Inferior parietal cortex (tissue), 1 donor: ENCODE measurements around the gene PTGR2.
A peak's percentile ranks its signal among the peaks of the same experiment; 100 is the strongest.
"Not testable (repeated sequence)": the region's sequence is repeated elsewhere in the genome, so short reads cannot be mapped to it uniquely, and the experiment has no call there.

Experiments used
- DNase-seq: peaks from one replicate; pipeline ENCODE4 v3.0.0-alpha.2; 2016; ENCODE audit errors: extremely low spot score

PTGR2 gene

GRCh38 chr14:73851567-73852382, at the start of gene PTGR2:
Gene PTGR2 (plus strand): TSS chr14:73851831. CDS start chr14:73858863, 7,032 bp downstream.
- peak; percentile 87 for DNase-seq

- no peak for DNase-seq
These were observed 49.0 kb upstream of the PTGR2 start for GRCh38 chr14:73802431-73803188.

- DNase-seq = no peak
These were observed 47.0 kb upstream of the PTGR2 start for GRCh38 chr14:73804636-73805035.

DNA sequence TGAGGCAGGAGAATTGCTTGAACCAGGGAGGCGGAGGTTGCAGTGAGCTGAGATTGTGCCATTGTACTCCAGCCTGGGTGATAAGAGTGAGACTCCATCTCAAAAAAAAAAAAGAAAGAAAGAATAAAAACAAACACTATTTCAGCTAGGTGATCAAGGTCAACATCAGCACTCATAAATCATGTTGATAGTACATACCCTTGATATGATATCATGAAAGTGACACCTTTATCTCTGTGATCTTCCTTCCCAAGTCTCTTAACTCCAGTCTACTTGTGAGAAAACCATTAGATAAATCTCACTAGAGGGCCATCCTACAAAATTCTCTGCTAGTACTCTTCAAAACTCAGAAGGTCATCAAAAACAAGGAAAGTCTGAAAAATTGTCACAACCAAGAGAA, 44.2 kb upstream of the PTGR2 start:
- DNase-seq = no peak

GRCh38 chr14:73809391-73809790, 42.2 kb upstream of the PTGR2 start:
- DNase-seq = no peak

GRCh38 chr14:73810478-73811163, 41.0 kb upstream of the PTGR2 start:
- no peak for DNase-seq

- no peak for DNase-seq
These were observed 40.5 kb upstream of the PTGR2 start for GRCh38 chr14:73811164-73811503.

DNA sequence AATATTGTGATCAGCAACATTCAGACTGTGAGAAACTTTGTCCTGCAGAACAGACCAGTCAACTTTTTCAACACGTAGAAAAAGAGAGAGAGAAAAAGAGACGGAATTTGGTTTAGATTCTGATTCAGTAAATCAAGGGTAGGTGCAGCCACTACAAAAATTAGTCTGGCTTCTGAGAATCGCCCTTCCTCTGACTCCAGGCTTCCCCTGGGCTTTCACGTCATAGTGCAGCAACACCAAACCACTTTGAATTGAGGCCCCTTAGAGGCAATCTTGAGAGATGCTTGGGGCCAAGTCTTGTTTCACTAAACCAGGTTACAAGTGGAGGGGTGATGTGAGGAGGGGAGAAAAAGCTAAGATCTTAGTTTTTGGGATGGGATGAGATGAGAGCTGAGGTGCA, 37.5 kb upstream of the PTGR2 start:
- DNase-seq = no peak

- no peak for DNase-seq
These were observed 35.8 kb upstream of the PTGR2 start for GRCh38 chr14:73815849-73816248.

GRCh38 chr14:73816393-73816816, 35.2 kb upstream of the PTGR2 start:
- no peak for DNase-seq

- DNase-seq = no peak
These were observed 34.5 kb upstream of the PTGR2 start for GRCh38 chr14:73817020-73817655.

DNA sequence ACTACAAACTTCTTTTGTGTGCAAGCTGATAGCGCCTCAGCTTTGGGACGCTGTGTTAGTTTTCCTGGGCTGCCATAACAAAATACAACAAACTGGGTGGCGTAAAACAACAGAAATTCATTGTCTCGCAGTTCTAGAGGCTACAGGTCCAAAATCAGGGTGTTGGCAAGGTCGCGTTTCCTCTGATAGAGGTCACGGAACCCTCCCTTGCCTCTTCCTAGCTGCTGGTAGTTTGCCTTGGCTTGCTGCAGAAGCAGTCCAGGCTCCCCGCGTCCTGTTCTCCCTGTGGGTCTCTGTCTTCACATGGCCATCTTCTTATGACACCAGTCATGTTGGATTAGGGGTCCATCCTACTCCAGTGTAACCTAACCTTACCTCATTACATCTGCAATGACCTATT, 32.8 kb upstream of the PTGR2 start:
- DNase-seq = no peak

GRCh38 chr14:73820631-73821030, 31.0 kb upstream of the PTGR2 start:
- no peak for DNase-seq

DNA sequence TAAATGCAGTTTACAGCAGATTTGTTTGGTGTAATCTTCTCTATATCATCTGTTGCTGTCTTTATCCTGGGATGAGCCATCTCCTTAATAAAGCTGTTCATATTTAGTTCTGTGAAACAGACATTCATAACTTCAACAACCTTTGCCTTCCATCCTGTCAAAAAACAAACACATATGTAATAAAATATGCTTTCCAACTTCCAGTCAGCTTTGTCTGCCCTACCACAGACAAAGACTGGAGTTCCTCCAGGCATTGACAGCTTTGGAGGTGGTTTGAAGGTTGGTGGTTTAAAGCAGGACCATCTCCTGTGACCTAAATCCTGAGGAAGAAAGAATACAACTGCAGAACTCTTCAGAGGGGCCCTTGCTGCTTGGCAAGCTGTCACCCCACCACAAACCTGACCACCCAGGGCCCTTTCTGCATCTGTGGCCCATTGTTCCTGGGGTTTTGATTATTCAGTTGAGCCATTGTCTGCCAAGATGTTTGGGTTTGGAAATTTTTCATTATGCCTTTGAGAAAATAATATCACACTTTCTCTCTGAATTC, 28.2 kb upstream of the PTGR2 start:
- no peak for DNase-seq

DNA sequence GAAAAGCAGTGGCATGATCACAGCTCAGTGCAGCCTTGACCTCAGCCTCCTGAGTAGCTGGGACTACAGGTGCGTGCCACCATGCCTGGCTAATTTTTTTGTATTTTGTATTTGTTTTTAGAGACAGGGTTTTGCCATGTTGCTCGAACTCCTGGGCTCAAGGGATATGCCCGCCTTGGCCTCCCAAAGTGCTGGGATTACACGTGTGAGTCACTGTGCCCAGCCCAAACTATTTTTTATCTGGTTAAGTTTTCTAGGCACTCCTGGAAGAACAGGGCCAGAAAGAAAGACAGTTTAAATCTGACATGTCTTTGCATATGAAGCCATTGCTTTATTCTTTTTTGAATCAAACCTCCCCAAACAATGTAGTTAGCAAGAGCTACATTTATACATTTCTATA, 27.5 kb upstream of the PTGR2 start:
- no peak for DNase-seq

DNA sequence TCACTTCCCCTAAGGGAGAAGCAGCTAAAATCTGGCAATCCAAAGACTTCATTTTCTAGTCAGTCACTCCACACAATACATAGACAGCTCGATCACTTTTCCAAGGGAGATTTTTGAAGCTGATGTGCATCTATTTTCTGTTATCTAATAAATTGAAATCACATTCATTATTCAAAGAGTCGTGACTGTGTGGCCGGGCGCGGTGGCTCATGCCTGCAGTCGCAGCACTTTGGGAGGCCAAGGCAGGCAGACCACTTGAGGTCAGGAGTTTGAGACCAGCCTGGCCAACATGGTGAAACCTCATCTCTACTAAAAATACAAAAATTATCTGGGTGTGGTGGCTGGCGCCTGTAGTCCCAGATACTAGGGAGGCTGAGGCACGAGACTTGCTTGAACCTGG, 27.1 kb upstream of the PTGR2 start:
- no peak for DNase-seq

- peak; percentile 82 for DNase-seq
These were observed 26.0 kb upstream of the PTGR2 start for GRCh38 chr14:73825551-73826188.

DNA sequence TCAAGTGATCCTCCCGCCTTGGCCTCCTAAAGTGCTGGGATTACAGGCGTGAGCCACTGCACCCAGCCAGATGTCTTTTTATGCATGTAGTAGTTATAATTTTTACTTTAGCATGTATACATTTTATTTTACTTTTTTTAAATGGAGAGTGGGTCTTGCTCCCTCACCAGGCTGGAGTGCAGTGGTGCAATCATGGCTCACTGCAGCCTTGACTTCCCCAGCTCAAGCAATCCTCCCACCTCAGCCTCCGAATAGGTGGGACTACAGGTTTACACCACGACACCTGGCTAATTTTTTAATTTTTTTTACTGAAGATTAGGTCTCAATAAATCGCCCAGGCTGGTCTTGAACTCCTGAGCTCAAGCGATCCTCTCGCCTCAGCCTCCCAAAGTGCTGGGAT, 24.4 kb upstream of the PTGR2 start:
- not testable (repeated sequence) for DNase-seq

DNA sequence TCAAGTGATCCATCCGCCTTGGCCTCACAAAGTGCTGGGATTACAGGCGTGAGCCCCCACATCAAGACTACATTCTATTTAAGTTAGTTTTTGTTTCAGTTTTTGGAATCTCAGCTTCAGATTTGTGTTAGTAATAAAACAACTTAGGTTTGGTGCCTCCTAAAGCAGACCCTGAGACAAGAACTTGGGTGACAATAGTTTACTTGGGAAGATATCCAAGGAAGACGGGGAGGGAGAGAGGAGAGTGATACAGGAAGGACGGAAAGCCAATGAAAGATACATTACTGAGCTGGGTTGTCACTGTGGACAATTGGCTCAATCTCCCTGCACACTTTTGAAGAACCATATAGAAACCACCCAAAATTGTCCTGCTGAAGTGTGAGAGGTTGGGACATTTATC, 22.6 kb upstream of the PTGR2 start:
- no peak for DNase-seq

DNA sequence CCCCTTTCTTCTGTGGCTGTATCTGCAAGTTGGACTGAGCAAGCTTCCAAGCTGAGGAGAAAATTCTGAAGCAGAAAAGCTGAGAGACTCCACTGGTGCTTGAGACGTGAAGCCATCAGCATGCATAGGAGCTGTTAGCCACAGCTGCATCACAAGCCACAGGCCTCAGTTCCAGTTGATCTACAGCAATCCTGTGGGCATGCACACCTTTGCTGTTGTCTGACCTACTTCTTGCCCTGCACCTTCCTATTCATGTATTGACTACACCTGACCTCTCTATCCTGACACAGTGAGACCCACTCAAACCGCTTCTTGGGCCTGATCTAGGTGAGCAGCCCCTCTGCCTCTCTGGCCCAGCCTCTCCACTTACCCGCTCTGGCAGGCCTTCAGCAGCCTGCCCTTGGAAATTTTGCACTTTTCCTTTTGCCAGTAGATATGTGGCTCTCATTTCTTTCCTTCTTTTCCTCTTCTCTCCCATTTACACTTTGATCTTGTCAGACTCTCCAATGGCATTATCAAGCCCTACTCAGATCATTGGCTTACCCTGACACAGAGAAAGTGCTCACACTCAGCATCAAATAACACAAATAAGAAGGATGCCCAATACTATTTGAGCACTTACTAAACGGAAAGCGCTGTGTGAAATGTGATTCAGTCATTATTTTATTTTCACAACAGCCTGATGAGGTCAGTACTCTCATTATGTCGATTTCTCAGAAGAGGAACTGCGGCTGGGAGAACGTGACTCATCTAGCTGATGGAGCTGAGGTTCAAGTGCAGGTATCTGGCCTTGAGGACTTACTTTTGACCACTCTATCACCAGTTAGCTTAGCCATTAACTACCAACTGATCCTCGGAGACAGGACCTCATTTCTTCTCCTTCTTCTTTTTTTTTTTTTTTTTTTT, 21.9 kb upstream of the PTGR2 start:
- no peak for DNase-seq
